Stimulated activated CD8-positive, alpha-beta memory T cell treated with anti-CD3 and anti-CD28 coated beads, Interleukin-15, amount 100 ng/mL, for 48 hours (primary cell): ENCODE measurements around the gene ANKFN1.

Experiments used
- DNase-seq, 2 donors: peaks; one replicate each; pipeline ENCODE4 v3.0.0-alpha.2; 2020; ENCODE audit warnings: low read depth in 2 of 2

Gene ANKFN1

GRCh38 chr17:56499799-56500388 is 346.6 kb downstream of the ANKFN1 start:
- no peak for DNase-seq

GRCh38 chr17:56502120-56502654 is 348.9 kb downstream of the ANKFN1 start:
- DNase-seq = no peak

DNA sequence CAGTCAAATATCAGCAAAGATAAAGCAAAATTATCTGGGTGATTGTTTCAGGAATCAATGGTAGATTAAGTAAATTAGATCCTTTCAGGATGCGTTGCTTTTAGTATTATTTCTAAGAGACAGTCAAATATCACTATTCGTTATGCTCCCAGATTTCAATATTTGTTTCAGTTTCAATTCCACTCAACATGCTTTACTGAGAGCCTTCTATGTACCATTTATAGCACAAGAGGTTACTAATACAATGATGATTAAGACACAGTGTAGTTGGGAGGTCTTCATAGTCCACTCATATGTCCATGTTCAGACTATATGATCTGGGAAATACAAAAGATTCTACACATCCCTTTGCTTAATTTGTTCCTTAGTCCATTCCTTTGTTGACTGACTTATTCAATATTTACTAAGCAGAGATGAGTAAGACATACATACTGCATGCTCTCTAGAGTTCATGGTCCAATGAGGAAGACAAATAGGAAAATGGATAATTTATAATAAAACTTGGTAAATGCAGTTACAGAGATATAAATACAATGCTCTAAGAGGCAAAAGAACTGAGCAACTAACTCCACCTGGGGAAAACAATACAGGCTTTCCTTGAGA is 352.0 kb downstream of the ANKFN1 start:
- no peak for DNase-seq

GRCh38 chr17:56506349-56506748 is 353.1 kb downstream of the ANKFN1 start:
- no peak for DNase-seq

DNA sequence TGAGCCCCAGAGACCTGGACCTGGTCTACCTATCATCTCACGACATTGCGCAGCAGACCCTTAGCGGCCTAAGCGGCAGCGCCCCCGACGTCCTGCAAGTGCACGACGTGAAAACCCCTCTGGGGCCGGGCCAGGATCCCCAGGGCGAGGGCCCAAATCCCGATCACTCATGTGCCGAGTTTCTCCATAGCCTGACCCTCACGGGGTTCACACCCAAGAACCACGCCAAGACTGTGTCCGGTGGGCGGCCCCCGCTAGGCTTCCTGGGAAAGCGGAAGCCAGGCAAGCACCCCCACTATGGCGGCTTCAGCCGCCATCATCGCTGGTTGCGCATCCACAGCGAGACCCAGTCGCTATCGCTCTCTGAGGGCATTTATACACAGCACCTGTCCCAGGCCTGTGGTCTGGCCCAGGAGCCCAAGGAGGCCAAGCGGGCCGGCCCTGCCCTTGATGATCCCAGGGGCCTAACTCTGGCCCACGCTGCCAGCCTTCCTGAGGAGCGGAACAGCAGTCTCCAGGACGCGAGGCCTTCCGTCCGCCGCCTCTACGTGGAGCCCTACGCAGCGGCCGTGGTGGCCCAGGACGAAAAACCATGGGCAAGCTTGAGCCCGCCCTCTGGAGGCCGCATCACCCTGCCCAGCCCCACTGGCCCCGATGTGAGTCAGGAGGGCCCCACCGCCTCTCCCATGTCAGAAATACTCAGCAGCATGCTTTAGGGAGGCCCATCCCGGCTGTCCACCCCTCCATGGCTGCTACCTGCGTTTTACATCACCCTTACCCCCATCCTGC is 357.5 kb downstream of the ANKFN1 start:
- DNase-seq = no peak

DNA sequence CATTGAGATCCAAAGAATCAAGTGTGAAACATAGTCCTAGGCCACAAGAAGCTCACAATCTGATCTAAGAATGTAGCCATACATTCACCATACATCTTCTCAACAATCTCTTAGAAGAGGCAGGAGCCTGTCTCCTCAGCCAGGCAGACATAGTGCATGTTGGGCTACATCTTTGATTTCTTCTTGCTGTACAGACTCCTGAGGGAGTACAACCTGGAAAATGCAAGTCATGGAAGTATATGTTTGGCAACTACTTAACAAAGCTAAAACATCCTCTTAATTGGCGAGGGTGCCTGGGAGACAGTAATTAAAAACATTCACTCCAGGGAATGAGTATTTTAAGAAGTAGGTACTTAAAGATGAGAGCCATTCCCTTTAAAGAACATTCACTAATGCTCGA is 361.0 kb downstream of the ANKFN1 start:
- DNase-seq = no peak

DNA sequence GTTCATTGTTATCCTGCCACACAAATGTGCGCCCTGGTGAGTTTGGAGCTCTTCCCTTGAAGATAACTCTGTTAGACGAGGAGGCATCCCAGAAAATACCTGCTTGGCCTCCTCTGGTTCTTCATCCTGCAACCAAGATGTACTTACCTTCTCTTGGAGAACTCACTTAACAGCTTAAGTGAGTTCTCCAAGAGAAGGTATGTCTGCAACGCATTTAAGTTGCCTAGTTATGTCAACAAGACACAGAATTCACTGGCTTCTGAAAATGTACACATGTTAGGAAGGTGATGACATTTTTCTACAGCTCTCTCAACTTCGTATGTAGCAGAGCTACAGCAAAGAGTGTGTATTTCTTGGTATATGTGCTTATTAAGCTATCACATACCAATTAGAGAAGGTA is 361.6 kb downstream of the ANKFN1 start:
- no peak for DNase-seq

DNA sequence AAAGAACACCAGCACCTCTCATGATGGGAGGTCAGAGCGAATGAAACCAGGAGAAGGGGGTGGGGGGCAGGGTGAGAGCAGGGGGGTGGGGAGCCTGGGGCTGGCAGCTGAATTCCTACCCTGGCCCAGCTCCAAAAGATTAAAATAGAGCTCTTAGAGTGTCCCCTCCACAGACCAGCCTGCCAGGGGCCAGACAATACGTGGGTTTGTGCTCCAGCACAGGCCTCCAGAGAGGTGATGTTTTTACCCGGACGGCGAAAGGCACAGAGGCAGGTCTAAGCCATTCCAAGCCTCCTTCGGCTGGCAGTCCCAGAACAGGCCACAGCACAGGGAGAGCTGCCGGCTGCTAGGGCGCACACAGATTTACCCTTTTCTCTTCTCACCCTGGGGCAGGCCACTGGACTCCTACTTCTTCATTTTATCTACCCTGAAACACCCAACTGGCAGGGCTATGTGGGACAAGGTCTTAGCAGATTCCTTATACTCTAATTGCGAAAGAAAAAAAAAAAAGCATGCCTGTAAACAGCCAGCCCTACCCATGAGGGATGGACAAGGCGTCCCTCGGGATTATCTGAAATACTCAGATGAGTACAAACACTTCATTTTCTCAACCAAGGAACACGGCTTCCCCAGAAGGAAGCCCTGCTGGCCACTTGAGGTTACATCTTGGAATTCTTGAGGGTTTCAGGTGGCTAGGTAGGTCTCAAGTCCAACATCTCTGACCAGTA is 368.3 kb downstream of the ANKFN1 start:
- DNase-seq = no peak

GRCh38 chr17:56523042-56523441 is 369.8 kb downstream of the ANKFN1 start:
- no peak for DNase-seq

- no peak for DNase-seq
Observed at GRCh38 chr17:56528696-56529095, 375.4 kb downstream of the ANKFN1 start.

DNA sequence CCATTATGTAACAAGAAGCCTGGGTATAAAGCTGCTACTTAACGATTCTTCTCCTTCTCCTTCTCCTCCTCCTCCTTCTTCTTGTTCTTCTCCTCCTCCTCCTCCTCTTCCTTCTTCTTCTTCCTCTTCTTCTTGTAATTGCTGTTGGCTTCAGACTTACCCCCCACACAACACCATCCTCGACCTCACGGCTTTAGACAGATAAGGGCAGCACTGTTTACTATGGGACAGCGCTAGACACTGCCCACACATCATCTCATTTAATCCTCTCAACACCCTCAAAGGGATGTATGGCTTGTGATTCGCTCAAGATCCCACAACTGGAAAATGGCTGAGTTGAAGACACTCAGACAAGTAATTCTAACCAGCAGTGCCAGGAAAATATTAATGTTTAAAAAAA is 379.7 kb downstream of the ANKFN1 start:
- DNase-seq = no peak

GRCh38 chr17:56536766-56537165 is 383.5 kb downstream of the ANKFN1 start:
- no peak for DNase-seq

GRCh38 chr17:56540836-56541235 is 387.6 kb downstream of the ANKFN1 start:
- DNase-seq = no peak

- DNase-seq = no peak
Observed at GRCh38 chr17:56543280-56543679, 390.0 kb downstream of the ANKFN1 start.

- no peak for DNase-seq
Observed at GRCh38 chr17:56545106-56545505, 391.8 kb downstream of the ANKFN1 start.

DNA sequence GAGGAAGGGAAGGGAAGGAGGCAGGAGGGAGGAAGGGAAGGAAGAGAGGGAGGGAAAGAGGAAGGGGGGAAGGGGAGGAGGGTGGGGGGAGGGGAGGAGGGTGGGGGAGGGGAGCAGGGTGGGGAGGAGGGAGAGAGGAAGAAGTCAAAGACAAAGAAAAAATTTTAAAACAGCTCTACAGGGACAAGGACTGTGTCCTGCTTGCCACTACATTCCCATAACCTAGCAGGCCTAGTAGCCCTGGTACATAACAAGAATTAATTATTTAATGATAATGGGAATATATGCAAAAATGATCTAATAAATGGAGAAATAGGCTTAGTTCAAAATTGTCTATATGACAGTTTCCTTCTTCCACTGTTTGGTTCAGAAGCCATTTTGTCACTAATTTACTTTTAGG is 392.7 kb downstream of the ANKFN1 start:
- no peak for DNase-seq

DNA sequence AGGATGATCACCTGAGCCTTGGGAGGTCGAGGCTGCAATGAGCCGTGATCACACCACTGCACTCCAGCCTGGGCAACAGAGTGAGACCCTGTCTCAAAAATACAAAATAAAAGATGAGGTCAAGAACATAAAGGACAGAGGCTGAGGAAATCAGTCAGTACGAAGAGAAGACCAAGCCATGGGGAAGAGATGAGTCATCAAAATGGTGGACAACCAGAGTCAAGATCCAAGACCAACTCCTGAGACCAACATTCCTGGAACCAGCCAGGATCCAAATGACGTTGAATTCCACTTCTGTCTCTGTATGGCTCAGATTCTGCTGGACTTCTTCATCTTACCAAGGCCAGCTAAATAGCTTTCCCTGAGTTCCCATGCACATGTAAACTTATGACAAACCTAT is 395.4 kb downstream of the ANKFN1 start:
- no peak for DNase-seq

DNA sequence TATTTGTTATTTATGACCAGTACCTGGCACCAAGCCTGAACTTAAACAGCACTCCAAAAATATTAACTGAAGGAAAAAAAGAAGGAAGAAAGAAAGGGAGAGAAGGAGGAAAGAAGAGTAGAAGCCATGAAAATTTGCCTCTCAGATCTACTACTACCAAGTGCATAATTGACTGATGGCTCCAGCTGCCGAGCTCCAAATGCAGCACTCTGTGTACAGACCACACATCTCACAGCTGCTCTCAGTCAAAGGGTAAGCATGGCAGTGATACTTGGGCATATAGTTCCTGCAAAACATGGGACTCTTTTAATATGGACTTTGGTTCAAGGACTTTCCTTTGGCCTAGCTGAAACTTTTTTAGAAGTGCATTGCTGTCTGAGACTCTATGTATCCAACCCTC is 396.2 kb downstream of the ANKFN1 start:
- no peak for DNase-seq

DNA sequence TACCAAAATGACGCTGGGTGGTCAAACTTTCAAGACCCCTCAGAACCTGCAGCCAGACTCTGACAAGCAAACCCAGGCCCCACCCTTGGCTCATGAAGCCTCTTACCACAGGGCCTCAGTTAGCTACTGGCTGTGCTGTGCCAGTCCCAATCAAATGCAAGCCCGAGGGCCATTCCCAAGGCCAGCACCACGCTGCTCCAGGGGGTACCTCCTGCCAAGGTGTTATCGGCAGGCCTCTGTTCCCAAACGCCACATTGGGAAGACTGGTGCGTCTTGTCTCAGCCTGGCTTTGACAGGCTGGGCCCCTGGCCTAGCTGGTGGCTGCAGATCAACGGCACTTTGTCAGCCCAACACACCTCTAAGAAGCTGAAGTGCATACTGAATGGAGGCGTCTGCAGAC is 404.4 kb downstream of the ANKFN1 start:
- no peak for DNase-seq

DNA sequence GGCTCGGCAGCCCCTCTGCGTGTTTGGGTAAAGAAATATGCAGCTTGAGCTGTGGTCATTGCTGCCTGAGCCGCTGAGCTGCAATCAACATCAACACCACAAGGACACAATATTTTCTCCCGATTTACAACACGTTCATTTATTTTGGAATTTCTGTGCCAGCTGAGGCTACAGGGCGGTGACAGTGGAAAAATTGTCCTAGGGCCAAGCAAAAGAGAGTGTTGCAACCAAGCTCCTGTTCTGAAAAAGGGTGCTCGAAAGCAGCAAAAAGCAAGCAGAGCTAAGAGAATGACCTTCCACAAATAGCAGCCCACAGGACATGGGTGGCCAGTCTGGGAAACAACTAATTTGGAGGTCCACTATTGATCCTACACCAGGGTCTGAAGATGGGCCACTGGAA is 404.8 kb downstream of the ANKFN1 start:
- no peak for DNase-seq
